ENCODE data around the gene FAM120B. TPM values are rescaled to one million over a fixed set of nuclear protein-coding genes. Genes with fewer than 3 reads are reported as not detected.

The FAM120B gene
- total RNA-seq, 4 donors from 2014 or later, result 21.8 to 25.7 (median 22.7) TPM

DNA sequence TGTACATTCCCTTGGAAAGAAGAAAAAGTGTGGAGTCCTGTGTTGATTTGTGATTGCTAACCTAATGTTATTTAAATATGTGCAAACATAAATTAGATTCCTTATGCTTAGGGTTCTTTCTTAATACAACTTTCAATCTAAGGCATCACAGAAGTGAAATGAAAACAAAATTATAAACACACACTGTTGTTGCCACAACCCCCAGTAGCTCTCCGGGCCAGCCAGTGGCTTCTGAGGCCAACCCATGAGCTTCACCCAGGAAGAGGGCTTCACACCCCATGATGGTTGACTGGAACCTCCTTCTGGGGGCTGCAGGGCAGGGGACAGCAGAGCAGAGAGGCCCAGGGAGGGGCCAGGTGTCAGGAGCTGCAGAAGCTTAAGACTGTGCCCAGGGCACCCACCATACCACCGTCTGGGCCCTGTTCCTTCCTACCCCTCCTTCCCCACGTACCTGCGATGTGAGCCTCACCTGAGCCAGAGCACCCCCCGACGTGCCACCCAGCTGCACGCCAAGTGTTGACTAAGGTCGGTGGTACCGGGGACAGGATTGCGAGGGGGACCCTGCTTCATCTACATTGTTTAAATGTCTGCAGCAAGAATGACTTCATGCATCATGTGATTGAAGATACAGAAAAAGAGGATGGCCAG, 110.5 kb downstream of the FAM120B start:
- DNase-seq (ENCODE audit: low spot score in 2 of 2), result no peak
- TF ChIP-seq, protein P1, sequence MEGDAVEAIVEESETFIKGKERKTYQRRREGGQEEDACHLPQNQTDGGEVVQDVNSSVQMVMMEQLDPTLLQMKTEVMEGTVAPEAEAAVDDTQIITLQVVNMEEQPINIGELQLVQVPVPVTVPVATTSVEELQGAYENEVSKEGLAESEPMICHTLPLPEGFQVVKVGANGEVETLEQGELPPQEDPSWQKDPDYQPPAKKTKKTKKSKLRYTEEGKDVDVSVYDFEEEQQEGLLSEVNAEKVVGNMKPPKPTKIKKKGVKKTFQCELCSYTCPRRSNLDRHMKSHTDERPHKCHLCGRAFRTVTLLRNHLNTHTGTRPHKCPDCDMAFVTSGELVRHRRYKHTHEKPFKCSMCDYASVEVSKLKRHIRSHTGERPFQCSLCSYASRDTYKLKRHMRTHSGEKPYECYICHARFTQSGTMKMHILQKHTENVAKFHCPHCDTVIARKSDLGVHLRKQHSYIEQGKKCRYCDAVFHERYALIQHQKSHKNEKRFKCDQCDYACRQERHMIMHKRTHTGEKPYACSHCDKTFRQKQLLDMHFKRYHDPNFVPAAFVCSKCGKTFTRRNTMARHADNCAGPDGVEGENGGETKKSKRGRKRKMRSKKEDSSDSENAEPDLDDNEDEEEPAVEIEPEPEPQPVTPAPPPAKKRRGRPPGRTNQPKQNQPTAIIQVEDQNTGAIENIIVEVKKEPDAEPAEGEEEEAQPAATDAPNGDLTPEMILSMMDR (IDR thresholded peaks at IDR 0.05), result no peak
- TF ChIP-seq POLR2A (IDR thresholded peaks at IDR 0.05), result no peak
- WGBS, 2 donors, result 88 to 93% methylated on average over 10 of the region's 10 CpGs
- intact Hi-C loops (cut with DNase I; ENCODE audit: low total_unique reads), result no loop called here
- no peak overlapping the region for H3K4me3 ChIP-seq (ENCODE audit: low read depth, poor library complexity, severe bottlenecking)

- no peak for DNase-seq (ENCODE audit: low spot score in 2 of 2)
- intact Hi-C loops (cut with DNase I; ENCODE audit: low total_unique reads), result no loop called here
- TF ChIP-seq, protein P1 (IDR thresholded peaks at IDR 0.05), result no peak
- TF ChIP-seq POLR2A (IDR thresholded peaks at IDR 0.05), result no peak
- 69 to 72% methylated on average over 9 of the region's 9 CpGs for WGBS, 2 donors
- no peak overlapping the region for H3K4me3 ChIP-seq (ENCODE audit: low read depth, poor library complexity, severe bottlenecking)
These were observed 111.3 kb downstream of the FAM120B start for GRCh38 chr6:170417881-170418280.

GRCh38 chr6:170420283-170420682, 113.7 kb downstream of the FAM120B start:
- no peak for TF ChIP-seq POLR2A (IDR thresholded peaks at IDR 0.05)
- TF ChIP-seq, protein P1 (IDR thresholded peaks at IDR 0.05), result no peak
- intact Hi-C loops (cut with DNase I; ENCODE audit: low total_unique reads), result no loop called here
- 72 to 79% methylated on average over 7 of the region's 7 CpGs for WGBS, 2 donors
- no peak for DNase-seq (ENCODE audit: low spot score in 2 of 2)
- H3K4me3 ChIP-seq (ENCODE audit: low read depth, poor library complexity, severe bottlenecking), result no peak overlapping the region

GRCh38 chr6:170420791-170421776, 114.5 kb downstream of the FAM120B start:
- DNase-seq (ENCODE audit: low spot score in 2 of 2), result no peak
- intact Hi-C loops (cut with DNase I; ENCODE audit: low total_unique reads), result no loop called here
- 88 to 92% methylated on average over 61 to 68 of the region's 70 CpGs for WGBS, 2 donors
- H3K4me3 ChIP-seq (ENCODE audit: low read depth, poor library complexity, severe bottlenecking), result no peak overlapping the region
- TF ChIP-seq, protein P1 (IDR thresholded peaks at IDR 0.05), result no peak
- no peak for TF ChIP-seq POLR2A (IDR thresholded peaks at IDR 0.05)

GRCh38 chr6:170421921-170422320, 115.4 kb downstream of the FAM120B start:
- 70 to 77% methylated on average over 10 of the region's 10 CpGs for WGBS, 2 donors
- TF ChIP-seq POLR2A (IDR thresholded peaks at IDR 0.05), result no peak
- TF ChIP-seq, protein P1 (IDR thresholded peaks at IDR 0.05), result no peak
- no peak for DNase-seq (ENCODE audit: low spot score in 2 of 2)
- H3K4me3 ChIP-seq (ENCODE audit: low read depth, poor library complexity, severe bottlenecking), result no peak overlapping the region
- intact Hi-C loops (cut with DNase I; ENCODE audit: low total_unique reads), result no loop called here
